ENCODE measurements around the gene IER5L. TPM values are rescaled to one million over a fixed set of nuclear protein-coding genes. Genes with fewer than 3 reads are reported as not detected.

Gene IER5L
- total RNA-seq, 6 experiments from 2014 or later = 2.7 to 19.8 (median 7.8) TPM

DNA sequence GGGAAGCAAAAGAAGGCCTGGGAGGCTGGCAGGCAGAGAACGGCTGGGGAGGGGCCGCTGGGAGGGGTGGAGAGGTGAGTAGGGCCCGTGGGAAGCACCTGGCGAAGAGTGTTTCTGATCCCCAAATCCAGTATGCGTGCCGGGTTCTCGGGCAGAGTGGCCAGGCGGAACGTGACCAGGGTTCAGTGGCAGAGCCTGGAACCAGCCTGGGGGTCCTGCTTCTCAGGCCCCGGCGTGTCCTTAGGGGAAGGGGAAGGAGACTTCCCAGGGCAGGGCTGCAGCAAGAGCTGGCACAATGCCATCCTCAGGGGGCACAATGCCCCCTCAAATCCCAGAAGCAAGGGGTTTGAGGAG is 25.5 kb upstream of the IER5L start:
- H3K27me3 ChIP-seq = no peaks in the 10 kb centered on the region
- no peak overlapping the region for H3K4me3 ChIP-seq
- DNase-seq (no peak), ATAC-seq (no peak)
- H3K4me1 ChIP-seq = no peaks in the 10 kb centered on the region
- 60% methylated on average over 6 of the region's 11 CpGs for WGBS (ENCODE audit: insufficient coverage, low coverage, low lambda C conversion rate, missing lambda C conversion rate)
- intact Hi-C loops (cut with DNase I) = no loop called here
- H3K27ac ChIP-seq = no peak overlapping the region
- no peaks in the 10 kb centered on the region for H3K9me3 ChIP-seq
- no peak for TF ChIP-seq POLR2A (IDR thresholded peaks at IDR 0.05)
- TF ChIP-seq, protein P1, sequence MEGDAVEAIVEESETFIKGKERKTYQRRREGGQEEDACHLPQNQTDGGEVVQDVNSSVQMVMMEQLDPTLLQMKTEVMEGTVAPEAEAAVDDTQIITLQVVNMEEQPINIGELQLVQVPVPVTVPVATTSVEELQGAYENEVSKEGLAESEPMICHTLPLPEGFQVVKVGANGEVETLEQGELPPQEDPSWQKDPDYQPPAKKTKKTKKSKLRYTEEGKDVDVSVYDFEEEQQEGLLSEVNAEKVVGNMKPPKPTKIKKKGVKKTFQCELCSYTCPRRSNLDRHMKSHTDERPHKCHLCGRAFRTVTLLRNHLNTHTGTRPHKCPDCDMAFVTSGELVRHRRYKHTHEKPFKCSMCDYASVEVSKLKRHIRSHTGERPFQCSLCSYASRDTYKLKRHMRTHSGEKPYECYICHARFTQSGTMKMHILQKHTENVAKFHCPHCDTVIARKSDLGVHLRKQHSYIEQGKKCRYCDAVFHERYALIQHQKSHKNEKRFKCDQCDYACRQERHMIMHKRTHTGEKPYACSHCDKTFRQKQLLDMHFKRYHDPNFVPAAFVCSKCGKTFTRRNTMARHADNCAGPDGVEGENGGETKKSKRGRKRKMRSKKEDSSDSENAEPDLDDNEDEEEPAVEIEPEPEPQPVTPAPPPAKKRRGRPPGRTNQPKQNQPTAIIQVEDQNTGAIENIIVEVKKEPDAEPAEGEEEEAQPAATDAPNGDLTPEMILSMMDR (IDR thresholded peaks at IDR 0.05) = no peak
- no peaks in the 10 kb centered on the region for H3K36me3 ChIP-seq

GRCh38 chr9:129202613-129203555 is 24.8 kb upstream of the IER5L start:
- WGBS (ENCODE audit: insufficient coverage, low coverage, low lambda C conversion rate, missing lambda C conversion rate) = 24% methylated on average over 17 of the region's 57 CpGs
- peak; percentile 44 for TF ChIP-seq POLR2A (IDR thresholded peaks at IDR 0.05)
- TF ChIP-seq, protein P1 (IDR thresholded peaks at IDR 0.05) = no peak
- H3K27ac ChIP-seq = peak overlapping the region; percentile 75 to 95 (median 86)
- no peaks in the 10 kb centered on the region for H3K9me3 ChIP-seq
- no peaks in the 10 kb centered on the region for H3K4me1 ChIP-seq
- ATAC-seq (peak; percentile 95 to 98 (median 96)), DNase-seq (peak; percentile 86 to 88 (median 87))
- H3K36me3 ChIP-seq = no peaks in the 10 kb centered on the region
- intact Hi-C loops (cut with DNase I) = no loop called here
- H3K27me3 ChIP-seq = no peaks in the 10 kb centered on the region
- H3K4me3 ChIP-seq = peak overlapping the region; percentile 59 to 65 (median 64)

DNA sequence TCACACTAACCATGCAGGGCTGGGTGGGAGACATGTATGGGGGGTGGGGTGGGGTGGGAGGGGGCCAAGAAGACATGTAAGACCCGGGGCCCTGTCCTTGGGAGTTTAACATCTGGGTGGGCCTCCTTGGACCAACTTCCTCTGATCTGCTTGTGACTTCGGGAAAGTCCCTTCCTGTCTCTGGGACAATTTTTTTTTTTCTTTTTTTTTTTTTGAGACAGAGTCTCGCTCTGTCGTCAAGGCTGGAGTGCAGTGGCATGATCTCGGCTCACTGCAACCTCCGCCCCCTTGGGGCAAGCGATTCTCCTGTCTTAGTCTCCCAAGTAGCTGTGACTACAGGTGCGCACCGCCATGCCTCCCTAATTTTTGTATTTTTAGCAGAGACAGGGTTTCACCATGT is 23.8 kb upstream of the IER5L start:
- Histone ChIP-seq H3K9me3 (no peaks in the 10 kb centered on the region), H3K4me1 (no peaks in the 10 kb centered on the region), H3K27me3 (no peaks in the 10 kb centered on the region), H3K4me3 (no peak overlapping the region), H3K36me3 (no peaks in the 10 kb centered on the region), H3K27ac (no peak overlapping the region)
- DNase-seq = no peak
- TF ChIP-seq POLR2A (IDR thresholded peaks at IDR 0.05) = no peak
- TF ChIP-seq, protein P1 (IDR thresholded peaks at IDR 0.05) = no peak
- no peak for ATAC-seq
- intact Hi-C loops (cut with DNase I) = no loop called here
- 57% methylated on average over 8 of the region's 9 CpGs for WGBS (ENCODE audit: insufficient coverage, low coverage, low lambda C conversion rate, missing lambda C conversion rate)

DNA sequence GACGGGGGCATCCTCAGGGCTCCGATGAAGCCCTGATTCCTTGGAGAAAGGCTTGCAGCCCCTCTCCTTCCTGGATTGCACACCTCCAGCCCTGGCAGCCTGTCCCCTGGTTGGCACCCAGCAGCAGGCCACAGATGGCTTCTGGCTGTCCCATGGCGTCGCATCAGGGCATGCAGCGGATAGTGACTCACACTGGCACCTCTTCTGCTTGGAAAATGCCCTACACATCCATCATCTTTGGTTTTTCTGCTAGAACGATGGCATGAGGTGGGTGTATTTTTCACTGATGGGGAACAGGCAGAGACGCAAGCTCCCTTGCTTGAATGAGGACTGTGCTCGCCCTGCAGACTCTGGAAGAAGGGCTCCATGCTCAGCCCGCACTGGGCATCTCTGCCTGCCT is 23.2 kb upstream of the IER5L start:
- Histone ChIP-seq H3K4me1 (no peaks in the 10 kb centered on the region), H3K4me3 (no peak overlapping the region), H3K36me3 (no peaks in the 10 kb centered on the region), H3K9me3 (no peaks in the 10 kb centered on the region), H3K27me3 (no peaks in the 10 kb centered on the region), H3K27ac (no peak overlapping the region)
- ATAC-seq (no peak), DNase-seq (no peak)
- TF ChIP-seq POLR2A (IDR thresholded peaks at IDR 0.05) = no peak
- TF ChIP-seq, protein P1 (IDR thresholded peaks at IDR 0.05) = no peak
- WGBS (ENCODE audit: insufficient coverage, low coverage, low lambda C conversion rate, missing lambda C conversion rate) = 7% methylated on average over 2 of the region's 9 CpGs
- intact Hi-C loops (cut with DNase I) = no loop called here
